ENCODE measurements around the gene TENT5A.
"Not testable (repeated sequence)": the region's sequence is repeated elsewhere in the genome, so short reads cannot be mapped to it uniquely, and the experiment has no call there.

The TENT5A gene

DNA sequence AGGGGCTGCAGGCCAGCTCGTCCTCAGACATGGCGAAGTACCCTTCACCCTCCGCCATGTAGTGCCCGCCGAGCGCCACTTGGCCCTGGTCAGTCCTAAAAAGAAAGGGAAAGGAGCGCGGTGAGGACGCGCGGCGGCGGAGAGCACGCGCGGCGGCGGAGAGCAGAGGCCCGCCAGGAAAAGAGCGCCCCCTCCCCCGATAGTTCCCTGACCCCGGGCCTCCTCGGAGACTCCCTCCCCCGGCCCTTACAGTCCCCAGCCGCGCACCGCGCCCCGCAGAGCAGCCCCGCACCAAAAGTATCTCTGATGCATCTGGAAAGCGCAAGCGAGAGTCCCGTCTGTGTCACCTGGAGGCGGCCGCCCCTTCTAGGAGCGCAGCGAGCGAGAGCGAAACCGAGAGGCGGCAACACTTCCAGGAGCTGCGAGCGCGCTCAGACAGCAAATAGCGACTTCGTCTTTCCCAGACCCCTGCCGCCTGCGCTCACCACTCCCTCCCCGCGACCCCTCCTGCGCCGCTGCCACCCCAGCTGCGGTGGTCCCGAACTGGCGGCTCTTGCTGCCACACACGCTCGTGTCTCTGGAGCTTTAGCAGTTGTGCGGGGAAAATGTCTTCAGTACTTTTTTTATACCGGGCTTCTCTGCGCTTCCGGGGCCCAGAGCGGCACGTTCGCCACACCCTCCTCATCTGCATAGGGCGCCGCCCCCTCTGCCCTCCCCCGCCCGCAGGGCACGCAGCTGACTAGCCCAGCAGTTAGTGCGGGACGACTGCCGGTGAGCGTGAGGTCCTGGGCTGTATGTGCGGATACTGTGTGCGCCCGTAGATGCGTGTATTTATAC lies at the start of gene TENT5A:
Gene TENT5A, minus strand, starts transcription at position 598 of the 837 bp plus-strand sequence. Its CDS starts 540 bp downstream, at position 58.
- DNase-seq (ENCODE audit: low read depth) = peak; percentile 83

DNA sequence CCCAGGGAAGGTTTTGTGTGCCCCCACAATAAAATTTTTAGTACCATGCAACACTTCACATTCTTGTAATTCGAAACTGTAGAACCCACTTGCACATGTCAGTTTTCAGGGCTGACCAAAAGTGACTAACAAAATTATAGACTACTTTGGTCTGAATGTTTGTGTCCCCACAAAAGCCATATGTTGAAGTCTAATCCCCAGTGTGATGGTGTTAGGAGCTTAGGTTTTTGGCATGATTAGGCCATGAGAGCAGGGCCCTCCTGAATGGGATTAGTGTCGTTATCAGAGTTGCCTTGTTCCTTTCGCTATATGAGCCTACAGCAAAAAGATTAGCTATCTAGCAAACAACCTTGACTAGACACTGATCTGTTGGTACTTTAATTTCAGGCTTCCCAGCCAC lies 49.0 kb upstream of the TENT5A start:
- DNase-seq (ENCODE audit: low read depth) = no peak

DNA sequence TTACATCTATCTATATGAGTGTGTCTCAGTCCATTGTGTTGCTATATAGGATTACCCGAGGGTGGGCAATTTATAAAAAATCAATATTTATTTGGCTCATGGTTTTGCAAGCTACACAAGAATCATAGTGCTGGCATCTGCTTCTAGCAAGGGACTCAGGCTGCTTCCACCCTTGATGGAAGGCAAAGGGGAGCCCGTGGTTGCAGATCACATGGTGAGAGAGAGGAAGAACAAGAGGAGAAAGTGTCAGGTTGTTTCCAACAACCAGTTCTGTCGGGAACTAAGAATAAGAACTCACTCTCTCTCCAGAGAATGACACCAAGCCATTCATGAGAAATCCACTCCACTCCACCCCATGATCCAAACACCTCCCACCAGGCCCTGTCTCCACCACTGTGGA lies 48.2 kb upstream of the TENT5A start:
- no peak for DNase-seq (ENCODE audit: low read depth)

DNA sequence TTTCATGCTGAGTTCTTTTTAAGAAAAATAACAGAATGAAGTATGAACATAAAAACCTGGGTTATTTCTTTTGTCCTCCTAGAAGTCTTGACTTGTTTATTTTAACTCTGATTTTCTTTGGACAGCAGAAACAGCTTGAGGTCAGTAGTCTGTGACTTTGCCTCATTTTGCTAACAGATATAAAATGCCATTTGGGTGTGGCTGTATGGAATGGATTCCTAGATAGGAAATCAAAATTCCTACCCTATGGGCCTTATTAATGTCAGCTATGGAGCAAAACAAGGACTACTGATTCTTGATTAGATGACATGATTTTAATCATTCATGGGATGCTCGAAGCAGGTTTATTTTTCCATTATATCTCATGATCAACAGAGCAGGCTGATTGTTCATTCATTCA lies 46.8 kb upstream of the TENT5A start:
- no peak for DNase-seq (ENCODE audit: low read depth)

DNA sequence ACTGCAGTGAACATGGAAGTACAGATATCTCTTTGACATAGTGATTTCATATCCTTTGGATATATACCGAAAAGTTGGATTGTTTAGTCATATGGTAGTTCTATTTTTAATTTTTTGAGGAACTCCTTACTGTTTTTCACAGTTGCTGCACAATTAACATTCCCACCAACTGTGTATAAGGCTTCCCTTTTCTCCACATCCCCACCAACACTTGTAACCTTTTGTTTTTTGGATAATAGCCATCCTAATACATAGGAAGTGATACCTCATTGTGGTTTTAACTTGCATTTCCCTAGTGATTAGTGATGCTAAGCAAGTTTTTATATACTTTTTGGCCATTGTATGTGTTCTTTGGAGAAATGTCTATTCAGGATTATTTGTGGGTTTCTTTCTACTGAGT lies 45.1 kb upstream of the TENT5A start:
- DNase-seq (ENCODE audit: low read depth) = no peak

DNA sequence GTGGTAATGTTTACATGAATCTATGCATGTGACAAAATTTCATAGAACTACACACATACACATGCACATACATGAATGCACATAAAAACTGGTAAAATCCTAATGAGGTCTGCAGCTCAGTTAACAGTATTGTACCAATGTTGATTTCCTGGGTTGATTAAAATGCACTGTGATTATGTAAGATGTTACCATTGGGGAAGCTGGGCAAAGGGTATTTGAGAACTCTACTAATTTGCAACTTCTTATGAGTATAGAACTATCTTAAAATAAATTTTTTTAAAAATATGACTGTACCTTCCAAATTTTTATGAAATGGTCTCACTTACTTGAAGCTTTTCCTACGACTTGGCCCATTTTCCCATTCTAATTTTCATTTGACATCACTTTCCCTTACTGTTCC lies 43.4 kb upstream of the TENT5A start:
- DNase-seq (ENCODE audit: low read depth) = no peak

DNA sequence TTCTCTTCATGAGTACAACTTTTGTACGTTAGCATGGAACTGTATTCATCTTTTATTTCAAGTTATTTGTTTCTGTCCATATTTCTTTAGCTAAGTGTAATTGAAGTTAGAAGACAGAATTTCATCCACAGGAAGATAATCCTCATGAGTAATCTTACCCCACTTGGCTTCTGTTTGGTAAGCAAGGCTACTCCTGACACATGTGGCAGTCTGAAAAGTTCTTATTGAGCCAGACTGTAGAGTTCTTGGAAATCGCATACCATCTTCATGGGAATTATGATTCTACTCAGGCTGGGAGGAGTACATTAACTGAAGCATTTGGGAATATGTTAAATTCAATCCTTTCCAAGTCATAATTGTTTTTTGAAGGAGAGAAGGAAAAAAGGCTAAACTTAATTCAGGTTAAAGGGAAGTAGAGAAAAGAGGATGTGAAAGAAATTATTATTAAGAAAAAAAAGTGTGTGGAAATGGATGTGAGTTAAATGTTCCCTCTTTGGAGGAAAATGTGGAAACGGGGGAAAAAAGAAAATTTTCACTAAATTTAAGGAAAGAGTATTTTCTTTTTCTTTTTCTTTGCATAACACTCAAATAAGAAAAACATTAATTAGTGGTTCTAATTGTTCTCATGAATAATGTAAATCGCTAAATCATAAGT lies 41.5 kb upstream of the TENT5A start:
- DNase-seq (ENCODE audit: low read depth) = no peak

DNA sequence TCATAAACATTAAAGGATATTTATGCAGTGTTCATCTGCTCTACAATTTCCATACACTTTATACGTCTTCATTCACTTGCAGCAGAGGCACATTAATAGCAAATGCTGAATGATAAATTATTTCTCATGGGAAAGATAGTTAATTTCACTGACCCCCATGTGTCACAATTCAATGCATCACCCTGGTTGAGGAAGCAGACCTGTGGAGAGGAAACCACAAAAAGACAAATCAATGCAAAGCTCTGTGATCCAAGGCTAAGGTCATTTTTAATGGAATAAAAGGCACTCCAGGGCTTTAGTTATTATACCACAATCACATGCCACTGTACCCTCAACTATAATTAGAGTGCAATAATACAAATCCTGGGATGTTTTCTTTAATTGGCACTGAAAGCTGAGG lies 40.3 kb upstream of the TENT5A start:
- DNase-seq (ENCODE audit: low read depth) = no peak

DNA sequence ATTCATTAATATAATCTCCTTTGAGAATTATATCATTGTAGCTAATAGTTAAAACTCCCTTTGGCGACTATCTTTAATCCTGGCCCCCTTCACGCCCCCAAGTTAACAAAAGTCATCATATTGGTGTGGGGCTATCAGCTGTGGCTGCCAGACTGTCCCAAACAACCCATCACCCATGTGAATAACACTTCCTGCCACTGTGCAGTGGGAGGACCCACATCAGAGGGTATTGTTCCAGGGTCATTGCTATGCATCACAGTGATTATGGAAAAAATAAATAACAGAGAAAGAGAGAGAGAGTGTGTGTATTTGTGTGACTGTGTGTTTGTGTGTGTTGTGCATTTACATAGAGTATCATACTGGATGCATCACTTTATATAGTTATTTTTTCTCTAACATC lies 39.3 kb upstream of the TENT5A start:
- no peak for DNase-seq (ENCODE audit: low read depth)

DNA sequence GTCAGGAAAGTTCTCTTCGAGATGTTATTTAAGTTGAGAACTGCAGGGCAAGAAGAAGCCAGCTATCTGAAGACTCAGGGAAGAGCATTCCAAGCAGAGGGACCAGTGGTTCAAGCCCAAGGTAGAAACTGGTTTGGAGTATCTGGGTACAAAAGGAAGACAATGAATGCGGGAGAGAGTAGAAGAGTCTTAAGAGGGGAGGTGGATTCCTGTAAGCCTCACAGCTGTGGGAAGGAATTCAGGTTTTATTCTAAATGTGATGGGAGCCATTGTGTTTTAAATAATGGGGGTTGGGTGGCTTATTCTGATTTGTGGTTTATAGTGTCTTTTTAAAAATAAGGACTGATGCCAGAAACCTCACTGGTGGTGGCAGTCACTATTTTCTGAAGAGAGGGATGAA lies 37.6 kb upstream of the TENT5A start:
- DNase-seq (ENCODE audit: low read depth) = no peak

DNA sequence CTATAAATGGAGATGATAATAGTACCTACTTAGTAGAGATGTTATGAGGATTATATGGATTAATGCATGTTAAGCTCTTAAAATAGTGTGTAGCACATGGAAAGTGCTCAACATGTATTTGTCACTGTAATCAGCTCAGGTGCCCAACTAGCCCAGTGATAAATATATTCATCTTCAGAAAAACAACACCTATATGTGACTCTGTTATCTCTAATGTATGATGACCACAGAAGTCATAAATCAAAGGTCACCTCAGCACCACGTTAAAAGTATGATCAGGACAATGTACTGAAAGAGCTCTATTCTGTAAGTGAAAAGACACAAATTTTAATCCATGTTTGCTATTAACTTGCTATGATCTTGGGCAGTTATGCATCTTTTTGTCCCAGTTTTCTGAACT lies 36.8 kb upstream of the TENT5A start:
- no peak for DNase-seq (ENCODE audit: low read depth)

DNA sequence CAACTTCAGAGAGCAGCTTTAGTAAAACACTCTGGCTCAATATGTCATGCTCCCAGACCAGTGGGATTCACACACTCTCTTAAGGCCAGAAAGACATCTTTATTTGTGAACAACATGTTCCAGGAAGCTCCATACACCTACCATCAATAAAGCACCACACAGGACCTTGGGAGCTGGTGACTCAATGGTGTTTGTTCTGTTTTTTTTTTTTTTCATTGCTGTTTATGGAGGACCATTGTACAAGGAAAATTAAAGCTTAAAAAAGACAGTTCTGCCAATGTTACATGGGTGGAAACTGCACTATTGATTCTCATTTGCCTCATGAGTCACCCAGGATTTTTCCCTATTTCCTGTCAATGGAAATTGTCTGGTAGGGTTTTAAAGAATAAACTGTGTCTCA lies 36.3 kb upstream of the TENT5A start:
- DNase-seq (ENCODE audit: low read depth) = no peak

DNA sequence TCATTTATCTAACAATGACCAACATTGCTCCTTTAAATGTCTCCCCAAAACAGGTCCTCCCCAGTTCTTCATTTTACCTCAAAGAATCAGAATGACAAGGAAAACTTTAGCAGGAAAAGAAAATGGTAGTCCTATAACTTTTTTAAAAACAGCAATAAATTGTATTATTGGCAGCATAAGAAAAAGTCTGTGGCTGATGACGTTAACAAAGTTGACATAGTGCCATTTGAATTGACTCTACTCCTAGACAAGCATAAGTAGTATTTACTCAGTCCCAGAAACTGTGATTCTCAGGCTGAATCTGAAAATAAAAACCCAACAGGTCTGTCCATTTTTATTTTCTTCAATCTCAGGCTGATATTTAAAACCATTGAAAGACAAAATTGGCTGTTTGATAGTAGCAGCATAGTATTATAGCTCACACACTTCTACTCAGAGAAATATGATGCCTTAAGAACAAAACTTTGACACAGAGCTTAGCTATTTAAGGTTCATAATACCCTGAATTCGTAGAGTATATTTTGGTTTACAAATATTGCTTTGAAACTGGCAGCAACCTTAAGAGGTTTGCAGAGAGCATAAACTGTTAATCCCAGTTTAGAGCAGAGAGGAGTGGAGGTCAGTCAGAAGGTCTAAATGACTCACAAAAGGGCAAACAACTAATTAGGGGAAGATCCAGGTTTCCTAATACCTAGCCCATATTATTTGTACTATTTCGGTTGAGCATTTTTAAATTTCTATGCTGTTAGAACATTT lies 35.0 kb upstream of the TENT5A start:
- DNase-seq (ENCODE audit: low read depth) = no peak

DNA sequence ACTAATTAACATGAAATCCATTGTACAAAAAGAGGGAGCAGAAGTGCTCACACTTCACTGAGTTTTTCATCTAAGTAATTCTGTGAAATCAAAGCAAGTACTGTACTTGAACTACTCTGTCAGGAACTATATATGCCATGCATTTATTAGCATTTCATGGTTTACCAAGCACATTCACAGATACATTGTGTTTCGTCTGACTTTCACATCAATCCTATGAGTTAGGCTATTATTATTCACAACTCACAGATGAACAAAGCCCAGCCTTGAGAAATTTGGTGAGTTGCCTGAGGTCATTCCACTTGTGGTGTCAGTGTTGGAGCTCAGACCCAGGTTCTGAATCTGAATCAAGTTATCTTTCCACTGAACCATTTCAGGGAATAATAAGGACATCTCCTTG lies 33.7 kb upstream of the TENT5A start:
- no peak for DNase-seq (ENCODE audit: low read depth)

DNA sequence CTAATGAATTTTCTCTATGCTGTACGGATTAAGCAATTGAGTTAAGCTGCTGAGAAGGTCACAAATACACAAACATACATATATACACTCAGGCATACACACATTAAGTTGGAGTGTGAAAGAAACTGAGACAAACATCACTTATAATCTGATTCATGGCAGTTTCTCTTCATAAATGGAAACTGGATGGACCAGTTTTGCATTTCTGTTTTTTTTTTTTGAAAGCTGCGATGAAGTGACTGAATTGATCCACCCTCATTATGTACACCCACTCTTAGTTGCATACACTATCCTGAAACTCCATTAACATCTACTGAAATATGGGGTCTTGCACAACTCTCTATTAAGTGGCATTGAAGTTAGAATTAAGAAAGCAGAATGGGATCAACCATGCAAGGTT lies 32.9 kb upstream of the TENT5A start:
- DNase-seq (ENCODE audit: low read depth) = no peak

DNA sequence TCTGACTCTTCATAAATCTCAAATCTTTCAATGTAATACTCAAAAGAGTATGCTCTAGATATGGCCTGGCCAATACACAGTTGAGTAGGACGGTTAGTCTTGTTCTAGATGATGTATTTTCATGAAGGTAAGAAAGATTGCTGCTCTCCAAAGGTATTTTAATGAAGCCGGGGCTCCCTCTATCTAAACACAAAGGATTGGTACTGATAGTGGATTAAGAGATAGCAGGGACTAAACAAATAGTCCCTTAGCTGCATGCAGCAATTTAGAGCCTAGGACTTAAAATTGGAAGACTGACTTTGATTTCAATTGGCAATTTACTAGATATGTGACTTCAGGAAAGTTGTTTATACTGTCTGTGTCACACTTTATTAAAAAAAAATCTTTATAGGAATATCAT lies 31.4 kb upstream of the TENT5A start:
- no peak for DNase-seq (ENCODE audit: low read depth)

DNA sequence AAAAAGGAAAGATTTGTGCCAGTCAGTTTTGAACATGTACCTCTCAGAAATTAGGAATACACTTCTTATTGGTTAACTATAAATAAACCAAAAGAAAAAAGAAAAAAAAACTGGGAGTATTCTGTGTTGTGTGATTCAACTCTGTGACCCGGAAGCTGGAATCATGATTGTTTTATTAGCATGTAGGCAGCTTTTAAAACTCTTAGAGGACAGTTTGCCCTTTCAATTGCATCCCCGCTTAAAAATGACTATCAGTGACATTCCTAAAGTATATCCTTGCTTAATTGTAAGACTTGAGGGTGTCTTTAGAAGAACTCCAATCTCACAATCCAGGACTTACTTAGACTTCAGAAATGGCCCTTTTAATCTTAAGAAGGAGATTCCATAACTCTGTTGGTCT lies 29.1 kb upstream of the TENT5A start:
- no peak for DNase-seq (ENCODE audit: low read depth)

DNA sequence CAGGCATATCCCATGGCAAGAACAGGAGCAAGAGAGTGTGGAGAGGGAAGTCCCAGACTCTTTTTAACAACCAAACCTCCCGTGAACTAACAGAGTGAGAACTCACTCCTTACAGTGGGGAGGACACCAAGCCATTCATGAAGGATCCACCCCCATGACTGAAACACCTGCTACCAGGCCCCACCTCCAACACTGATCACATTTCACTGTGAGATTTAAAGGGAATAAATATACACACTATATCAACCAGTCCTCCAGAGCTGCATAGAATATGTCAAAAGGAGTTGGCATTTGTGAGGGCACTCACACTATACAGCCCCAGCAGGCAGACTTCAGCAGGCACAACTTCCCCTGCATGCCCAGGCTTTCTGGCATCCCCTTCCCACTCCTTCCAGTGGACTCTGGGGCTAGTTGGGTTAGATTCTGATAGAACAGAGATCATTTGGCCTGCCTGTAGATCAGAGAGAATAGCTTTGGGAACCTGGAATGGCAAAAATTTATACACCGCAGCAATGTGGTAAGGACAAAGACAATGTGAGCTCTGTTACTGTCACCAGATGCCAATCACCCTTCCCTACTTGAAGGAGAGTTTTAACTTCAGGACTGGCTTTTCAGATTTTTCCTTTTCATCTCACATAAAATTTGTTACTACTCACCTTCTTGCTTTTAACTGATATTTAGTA lies 25.2 kb upstream of the TENT5A start:
- DNase-seq (ENCODE audit: low read depth) = no peak

DNA sequence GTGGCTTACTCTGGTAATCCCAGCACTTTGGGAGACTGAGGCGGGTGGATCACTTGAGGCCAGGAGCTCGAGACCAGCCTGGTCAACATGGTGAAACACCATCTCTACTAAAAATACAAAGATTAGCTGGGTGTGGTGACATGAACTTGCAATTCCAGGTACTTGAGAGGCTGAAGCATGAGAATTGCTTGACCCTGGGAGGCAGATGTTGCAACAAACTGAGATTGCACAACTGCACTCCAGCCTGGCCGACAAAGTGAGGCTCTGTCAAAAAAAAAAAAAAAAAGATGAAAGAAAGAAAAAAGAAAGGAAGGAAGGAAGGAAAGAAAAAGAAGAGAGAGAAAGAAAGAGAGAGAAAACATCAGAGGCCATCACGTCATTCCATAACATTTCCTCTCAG lies 23.7 kb upstream of the TENT5A start:
- DNase-seq (ENCODE audit: low read depth) = not testable (repeated sequence)

DNA sequence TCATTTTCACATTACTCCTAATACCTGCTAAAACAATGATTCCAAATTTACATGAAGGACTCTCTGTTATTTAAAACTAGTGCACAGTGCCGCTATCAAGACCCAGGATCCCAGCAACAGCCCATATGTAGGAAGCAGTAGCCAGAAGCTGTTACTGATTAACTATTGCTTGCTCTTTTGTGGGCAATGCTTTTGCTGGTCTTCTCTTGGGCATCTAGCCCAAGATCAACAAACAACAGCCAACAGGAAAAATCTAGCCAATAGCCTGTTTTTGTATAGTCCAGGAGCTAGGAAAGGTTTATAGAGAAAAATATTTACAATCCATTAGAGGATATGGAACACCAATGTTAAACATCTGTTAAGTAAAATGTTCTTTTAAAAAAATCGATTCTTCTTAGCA lies 22.1 kb upstream of the TENT5A start:
- no peak for DNase-seq (ENCODE audit: low read depth)

DNA sequence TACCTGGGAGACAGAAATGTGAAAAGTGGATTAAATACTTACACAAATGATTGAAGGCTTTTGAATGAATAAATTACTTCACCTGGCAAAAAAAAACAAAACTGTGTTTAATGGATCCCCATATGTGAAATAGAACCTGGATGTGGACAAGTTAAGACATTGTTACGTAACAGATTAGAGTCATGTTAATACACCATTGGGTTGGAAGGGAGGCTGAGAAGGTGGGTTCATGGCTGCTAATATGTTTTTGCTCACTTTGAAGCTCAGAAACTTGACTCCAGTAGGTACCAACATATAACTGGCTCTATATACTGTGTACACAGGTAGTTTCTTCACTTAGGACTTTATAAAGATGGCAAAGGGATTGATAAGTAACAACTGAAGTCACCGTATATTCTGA lies 21.4 kb upstream of the TENT5A start:
- DNase-seq (ENCODE audit: low read depth) = no peak

DNA sequence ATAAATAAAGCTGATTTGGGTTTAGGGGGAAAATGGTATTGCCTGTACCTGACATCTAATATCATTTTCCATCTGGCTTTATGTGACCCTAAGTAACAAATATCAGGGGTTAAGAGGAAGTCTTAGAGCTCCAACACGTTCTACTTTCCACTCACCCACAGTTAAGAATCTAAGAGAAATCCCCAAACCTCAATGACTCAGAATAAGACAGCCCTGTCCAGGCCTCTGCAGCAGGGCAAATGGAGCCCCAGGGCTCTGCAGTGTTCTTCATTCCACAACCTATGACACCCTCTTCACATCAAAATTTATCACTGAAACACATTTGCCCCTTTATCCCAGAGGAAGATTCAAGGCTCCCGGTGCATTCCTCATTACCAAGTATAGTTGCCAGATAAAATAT lies 20.3 kb upstream of the TENT5A start:
- DNase-seq (ENCODE audit: low read depth) = no peak

DNA sequence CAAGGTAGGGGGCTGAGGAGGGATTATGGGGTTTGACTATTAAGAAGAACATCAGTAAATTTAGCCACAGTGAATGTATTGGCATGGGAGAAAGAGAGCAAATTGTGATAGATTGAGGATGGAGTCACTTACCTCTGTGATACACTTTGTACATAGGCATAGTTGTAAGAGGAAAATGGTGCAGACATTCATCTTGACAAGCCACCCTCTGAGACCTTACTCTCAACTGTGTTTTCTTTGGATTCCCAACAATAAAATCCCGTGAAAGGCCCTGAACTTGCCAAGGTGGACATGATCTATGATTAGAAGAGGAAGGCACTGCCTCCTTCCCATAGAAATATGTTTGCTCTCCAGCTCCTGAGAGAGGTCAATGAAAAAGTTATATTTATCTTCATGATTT lies 18.6 kb upstream of the TENT5A start:
- DNase-seq (ENCODE audit: low read depth) = no peak

All from stimulated activated CD4-positive, alpha-beta T cell treated with anti-CD3 and anti-CD28 coated beads, Interleukin-2, amount 100 ng/mL, for 4 hours (primary cell).